Measurements from ENCODE around the gene CORO2B. TPM values are rescaled to one million over a fixed set of nuclear protein-coding genes. Genes with fewer than 3 reads are reported as not detected.

CORO2B gene
- polyA plus RNA-seq, 1 donor from 2014 or later: 15.1 TPM

GRCh38 chr15:68565726-68566125, 13.1 kb upstream of the CORO2B start:
- no peaks in the 10 kb centered on the region for H3K36me3 ChIP-seq (ENCODE audit: insufficient read depth, low read length)
- H3K9ac ChIP-seq (ENCODE audit: low read length): no peak overlapping the region
- no peak overlapping the region for H3K4me3 ChIP-seq (ENCODE audit: low read length)
- TF ChIP-seq SMC3 (conservative IDR thresholded peaks at IDR 0.05; ENCODE audit: poor library complexity): no peak
- no peak for TF ChIP-seq MXI1 (conservative IDR thresholded peaks at IDR 0.05; ENCODE audit: poor library complexity, severe bottlenecking)
- TF ChIP-seq REST (IDR thresholded peaks at IDR 0.05; ENCODE audit: borderline replicate concordance): no peak
- TF ChIP-seq CTCF (IDR thresholded peaks at IDR 0.05; ENCODE audit: poor library complexity, severe bottlenecking): no peak
- TF ChIP-seq EZH2 (IDR thresholded peaks at IDR 0.05; ENCODE audit: borderline replicate concordance, insufficient read depth, low read length, poor library complexity, severe bottlenecking): no peak
- TF ChIP-seq POLR2AphosphoS5 (IDR thresholded peaks at IDR 0.05): no peak
- no peak for TF ChIP-seq RAD21 (conservative IDR thresholded peaks at IDR 0.05)
- no peak for TF ChIP-seq EP300 (conservative IDR thresholded peaks at IDR 0.05; ENCODE audit: poor library complexity, severe bottlenecking)
- no peak for TF ChIP-seq TAF1 (IDR thresholded peaks at IDR 0.05; ENCODE audit: low read depth)
- no peak overlapping the region for H2AFZ ChIP-seq (ENCODE audit: low read depth, low read length)
- H3K9me2 ChIP-seq (ENCODE audit: insufficient read depth, low read length): no peaks in the 10 kb centered on the region
- no peak overlapping the region for H3K4me2 ChIP-seq (ENCODE audit: low read length)
- H4K20me1 ChIP-seq (ENCODE audit: insufficient read depth): no peaks in the 10 kb centered on the region
- H3F3A ChIP-seq (ENCODE audit: insufficient read depth, low read length, poor library complexity, severe bottlenecking): no peaks in the 10 kb centered on the region
- no peak overlapping the region for H3K27ac ChIP-seq (ENCODE audit: low read length)
- H3K79me2 ChIP-seq (replicated peaks; ENCODE audit: insufficient read depth, low read length): no peaks in the 10 kb centered on the region
- H3K27me3 ChIP-seq (ENCODE audit: insufficient read depth, low read depth, low read length): no peaks in the 10 kb centered on the region
- no peaks in the 10 kb centered on the region for H3K9me3 ChIP-seq (ENCODE audit: low read length)

GRCh38 chr15:68566377-68566954, 12.3 kb upstream of the CORO2B start:
- Histone ChIP-seq H3K9ac (ENCODE audit: low read length) (no peak overlapping the region), H3K9me2 (ENCODE audit: insufficient read depth, low read length) (no peaks in the 10 kb centered on the region)

More at GRCh38 chr15:68566377-68566954, 12.3 kb upstream of the CORO2B start:
- no peak overlapping the region for H2AFZ ChIP-seq (ENCODE audit: low read depth, low read length)
- no peaks in the 10 kb centered on the region for H3K36me3 ChIP-seq (ENCODE audit: insufficient read depth, low read length)
- TF ChIP-seq RAD21 (conservative IDR thresholded peaks at IDR 0.05): no peak
- TF ChIP-seq REST (IDR thresholded peaks at IDR 0.05; ENCODE audit: borderline replicate concordance): no peak
- no peak for TF ChIP-seq CTCF (IDR thresholded peaks at IDR 0.05; ENCODE audit: poor library complexity, severe bottlenecking)
- TF ChIP-seq POLR2AphosphoS5 (IDR thresholded peaks at IDR 0.05): no peak
- no peak for TF ChIP-seq MXI1 (conservative IDR thresholded peaks at IDR 0.05; ENCODE audit: poor library complexity, severe bottlenecking)
- no peak for TF ChIP-seq TAF1 (IDR thresholded peaks at IDR 0.05; ENCODE audit: low read depth)
- no peak for TF ChIP-seq EZH2 (IDR thresholded peaks at IDR 0.05; ENCODE audit: borderline replicate concordance, insufficient read depth, low read length, poor library complexity, severe bottlenecking)
- no peaks in the 10 kb centered on the region for H3K9me3 ChIP-seq (ENCODE audit: low read length)
- no peaks in the 10 kb centered on the region for H4K20me1 ChIP-seq (ENCODE audit: insufficient read depth)
- H3K4me3 ChIP-seq (ENCODE audit: low read length): no peak overlapping the region
- H3K27me3 ChIP-seq (ENCODE audit: insufficient read depth, low read depth, low read length): no peaks in the 10 kb centered on the region
- H3K4me2 ChIP-seq (ENCODE audit: low read length): no peak overlapping the region
- H3K27ac ChIP-seq (ENCODE audit: low read length): no peak overlapping the region
- H3K79me2 ChIP-seq (replicated peaks; ENCODE audit: insufficient read depth, low read length): no peaks in the 10 kb centered on the region
- no peaks in the 10 kb centered on the region for H3F3A ChIP-seq (ENCODE audit: insufficient read depth, low read length, poor library complexity, severe bottlenecking)

Measured in neural cell (in vitro differentiated cells).